SK-N-SH (cell line): ENCODE data around the gene P2RY11. TPM values are rescaled to one million over a fixed set of nuclear protein-coding genes. Genes with fewer than 3 reads are reported as not detected.

Experiments
- CTCF ChIA-PET: fragments of 300-600, 350-600 bp; formaldehyde crosslinking; extraction: SDS; loops from one replicate; lab custom pipeline; 2021; lab: Yijun Ruan, JAX
- POLR2A ChIA-PET: fragments of 350-600 bp; sonication (Branson Sonifier 250); formaldehyde crosslinking; extraction: SDS; loops from one replicate; lab custom pipeline; 2020; ENCODE audit warnings: antibody characterized with exemption, inconsistent platforms; lab: Yijun Ruan, JAX
- DNase-seq: peaks from one replicate; pipeline ENCODE4 v3.0.0; 2012
- H2AFZ ChIP-seq: fragments of 200-600 bp; sonication (generic); 2 replicates; pipeline ENCODE4 v1.8.1; 2016; ENCODE audit warnings: antibody characterized with exemption, mild to moderate bottlenecking, low read depth
- H3F3A ChIP-seq: fragments of 200-600 bp; sonication (generic); replicated peaks from 2 replicates; pipeline ENCODE3; 2016; ENCODE audit warnings: antibody characterized with exemption, mild to moderate bottlenecking; ENCODE audit not compliant: insufficient read depth
- H3K27ac ChIP-seq, 2 experiments: fragments of 200-500 bp in 1 of 2; fragments of 200-600 bp in 1 of 2; sonication (Bioruptor generic) in 1 of 2; sonication (generic), shearing (Covaris generic) in 1 of 2; 2 replicates each; pipeline versions ENCODE4 v1.5.1 to v1.6.1; 2014 to 2016; ENCODE audit warnings: low read depth in 2 of 2, inconsistent platforms in 1 of 2, low read length in 1 of 2, mild to moderate bottlenecking in 1 of 2, mixed read lengths in 1 of 2
- H3K27me3 ChIP-seq: fragments of 200-600 bp; sonication (generic), shearing (Covaris generic); 2 replicates; pipeline ENCODE4 v1.6.1; 2016; ENCODE audit warnings: mixed run types; ENCODE audit not compliant: insufficient read depth
- H3K36me3 ChIP-seq, 2 experiments: fragments of 200-500 bp in 1 of 2; fragments of 200-600 bp in 1 of 2; sonication (Bioruptor generic) in 1 of 2; sonication (generic) in 1 of 2; replicated peaks in 1 of 2; 2 replicates each; pipeline versions ENCODE3 to v1.5.1; 2014 to 2016; ENCODE audit warnings: low read length in 1 of 2, mild to moderate bottlenecking in 1 of 2; ENCODE audit not compliant: insufficient read depth in 2 of 2, control insufficient read depth in 1 of 2
- H3K4me1 ChIP-seq, 2 experiments: fragments of 200-500 bp in 1 of 2; fragments of 200-600 bp in 1 of 2; sonication (Bioruptor generic) in 1 of 2; sonication (generic), shearing (Covaris generic) in 1 of 2; 2 replicates each; pipeline versions ENCODE4 v1.5.1 to v1.6.1; 2014 to 2016; ENCODE audit warnings: low read depth in 1 of 2, low read length in 1 of 2, mixed run types in 1 of 2; ENCODE audit not compliant: insufficient read depth in 2 of 2, control insufficient read depth in 1 of 2
- H3K4me2 ChIP-seq: fragments of 200-600 bp; sonication (generic), shearing (Covaris generic); 2 replicates; pipeline ENCODE4 v1.6.1; 2017; ENCODE audit warnings: mixed run types
- H3K4me3 ChIP-seq, 2 experiments: fragments of 200-500 bp in 1 of 2; fragments of 200-600 bp in 1 of 2; sonication (Bioruptor generic) in 1 of 2; sonication (generic), shearing (Covaris generic) in 1 of 2; 2 replicates each; pipeline versions ENCODE4 v1.5.1 to v1.8.1; 2014 to 2016; ENCODE audit warnings: low read depth in 2 of 2, inconsistent platforms in 1 of 2, low read length in 1 of 2, mild to moderate bottlenecking in 1 of 2, mixed read lengths in 1 of 2, moderate library complexity in 1 of 2
- H3K79me2 ChIP-seq: fragments of 200-600 bp; sonication (generic); 2 replicates; pipeline ENCODE4 v1.8.1; 2017; ENCODE audit warnings: mild to moderate bottlenecking; ENCODE audit not compliant: insufficient read depth
- H3K9ac ChIP-seq: fragments of 200-600 bp; sonication (generic); 2 replicates; pipeline ENCODE4 v1.6.1; 2017; ENCODE audit warnings: mixed run types
- H3K9me2 ChIP-seq: fragments of 200-600 bp; sonication (generic); 2 replicates; pipeline ENCODE4 v1.6.1; 2017; ENCODE audit warnings: mixed run types
- H3K9me3 ChIP-seq: fragments of 200-600 bp; sonication (generic); 2 replicates; pipeline ENCODE4 v1.6.1; 2017; ENCODE audit warnings: mixed run types, mild to moderate bottlenecking, moderate library complexity
- H4K20me1 ChIP-seq: fragments of 200-600 bp; sonication (generic); 2 replicates; pipeline ENCODE4 v1.6.1; 2017; ENCODE audit warnings: mild to moderate bottlenecking, mixed run types; ENCODE audit not compliant: insufficient read depth
- CHD2 ChIP-seq: fragments of 150-350 bp; IDR thresholded peaks from 2 replicates; pipeline ENCODE4 v1.6.1; 2018; ENCODE audit warnings: low read length; ENCODE audit not compliant: partially characterized antibody
- CTCF ChIP-seq: fragments of 200-600 bp; sonication (generic); IDR thresholded peaks from 2 replicates; pipeline ENCODE4 v1.6.1; 2017; ENCODE audit warnings: antibody characterized with exemption, mild to moderate bottlenecking, moderate library complexity
- EZH2phosphoT487 ChIP-seq: fragments of 200-600 bp; sonication (generic); IDR thresholded peaks from 2 replicates; pipeline ENCODE4 v1.6.1; 2017; ENCODE audit warnings: low read depth, mixed run types, mild to moderate bottlenecking, antibody characterized with exemption, moderate library complexity, borderline replicate concordance
- FOXJ3 ChIP-seq: sonication (generic); formaldehyde crosslinking; IDR thresholded peaks from 2 replicates; pipeline ENCODE4 v1.5.1; 2020; ENCODE audit warnings: mild to moderate bottlenecking, missing genetic modification reagents
- FOXM1 ChIP-seq: IDR thresholded peaks from 2 replicates; pipeline ENCODE4 v1.4.0; 2012; ENCODE audit warnings: low read depth, mild to moderate bottlenecking
- GABPA ChIP-seq: IDR thresholded peaks from 2 replicates; pipeline ENCODE4 v1.4.0; 2012; ENCODE audit warnings: low read depth, mild to moderate bottlenecking
- IRF3 ChIP-seq: fragments of 150-350 bp; IDR thresholded peaks from 2 replicates; pipeline ENCODE4 v1.6.1; 2016; ENCODE audit warnings: mild to moderate bottlenecking, low read depth, low read length
- JUND ChIP-seq: IDR thresholded peaks from 2 replicates; pipeline ENCODE4 v1.4.0; 2012
- MAX ChIP-seq: IDR thresholded peaks from 2 replicates; pipeline ENCODE4 v1.4.0; 2012; ENCODE audit warnings: low read depth
- MEF2A ChIP-seq: IDR thresholded peaks from 2 replicates; pipeline ENCODE4 v1.4.0; 2012; ENCODE audit warnings: low read depth, borderline replicate concordance
- MXI1 ChIP-seq: IDR thresholded peaks from 2 replicates; pipeline ENCODE4 v1.6.1; 2012; ENCODE audit warnings: mild to moderate bottlenecking, low read depth, low read length, improper control_type of control experiment
- NFIC ChIP-seq: IDR thresholded peaks from 2 replicates; pipeline ENCODE4 v1.4.0; 2012; ENCODE audit warnings: borderline replicate concordance
- RCOR1 ChIP-seq: fragments of 150-350 bp; IDR thresholded peaks from 2 replicates; pipeline ENCODE4 v1.6.1; 2017; ENCODE audit warnings: antibody characterized with exemption, low read length
- REST ChIP-seq: IDR thresholded peaks from 2 replicates; pipeline ENCODE4 v1.6.1; 2012; ENCODE audit warnings: mild to moderate bottlenecking, low read depth, low read length, moderate library complexity
- RXRA ChIP-seq: IDR thresholded peaks from 2 replicates; pipeline ENCODE4 v1.4.0; 2012; ENCODE audit warnings: low read depth, mild to moderate bottlenecking, borderline replicate concordance
- SIN3A ChIP-seq: IDR thresholded peaks from 2 replicates; pipeline ENCODE4 v1.6.1; 2012; ENCODE audit warnings: low read depth, mild to moderate bottlenecking, low read length, moderate library complexity, borderline replicate concordance
- SMC3 ChIP-seq: IDR thresholded peaks from 2 replicates; pipeline ENCODE4 v1.6.1; 2012; ENCODE audit warnings: low read depth, low read length, improper control_type of control experiment
- TEAD4 ChIP-seq: IDR thresholded peaks from 2 replicates; pipeline ENCODE4 v1.4.0; 2012; ENCODE audit warnings: mild to moderate bottlenecking, borderline replicate concordance; ENCODE audit not compliant: insufficient read depth
- USF1 ChIP-seq: IDR thresholded peaks from 2 replicates; pipeline ENCODE4 v1.4.0; 2012; ENCODE audit warnings: low read depth, borderline replicate concordance
- USF2 ChIP-seq: fragments of 150-350 bp; IDR thresholded peaks from 2 replicates; pipeline ENCODE4 v1.6.1; 2017; ENCODE audit warnings: antibody characterized with exemption, low read length, low read depth, borderline replicate concordance
- ZBTB33 ChIP-seq: IDR thresholded peaks from 2 replicates; pipeline ENCODE4 v1.4.0; 2012; ENCODE audit warnings: low read depth, borderline replicate concordance
- WGBS: methylation state at CpG from one replicate; pipeline ENCODE4 v1.1.6; 2017; ENCODE audit warnings: low lambda C conversion rate; 5-methylcytosine and 5-hydroxymethylcytosine counted together
- polyA plus RNA-seq, 3 experiments: library from polyadenylated mRNA; depleted of rRNA; stranded (reverse); fragments of >200 nt; gene quantifications; 2 replicates each; pipeline ENCODE4 v1.2.3, GENCODE V29; 2012

P2RY11 gene
- polyA plus RNA-seq, 1 of the 3 experiments (the other 2 are of a cell fraction), result 6.8 TPM

GRCh38 chr19:10089801-10090375 is 21.6 kb upstream of the P2RY11 start (continued):
- TF ChIP-seq CTCF (no peak), RCOR1 (no peak), NFIC (no peak)

GRCh38 chr19:10091370-10091687 is 20.2 kb upstream of the P2RY11 start:
- POLR2A ChIA-PET, result no interaction called here
- CTCF ChIA-PET, result no interaction called here

More at GRCh38 chr19:10091370-10091687, 20.2 kb upstream of the P2RY11 start:
- H3K27ac ChIP-seq, result no peak overlapping the region
- H3K36me3 ChIP-seq, result peaks cover 0 to 5% of the 10 kb centered on the region in 2 experiments
- no peak for TF ChIP-seq MAX
- no peak for TF ChIP-seq USF1
- TF ChIP-seq FOXJ3 (CRISPR knock-in tag), result no peak
- TF ChIP-seq USF2, result no peak
- no peak for TF ChIP-seq CHD2
- no peak for TF ChIP-seq GABPA
- no peak for TF ChIP-seq JUND
- no peak for TF ChIP-seq IRF3
- TF ChIP-seq EZH2phosphoT487, result no peak
- no peak for TF ChIP-seq FOXM1
- no peak for TF ChIP-seq SIN3A
- no peak for TF ChIP-seq MXI1
- TF ChIP-seq RCOR1, result no peak
- no peak for TF ChIP-seq RXRA
- no peak for TF ChIP-seq ZBTB33
- TF ChIP-seq TEAD4, result no peak
- TF ChIP-seq SMC3, result no peak
- TF ChIP-seq REST, result no peak
- TF ChIP-seq MEF2A, result no peak
- H3K79me2 ChIP-seq, result no peaks in the 10 kb centered on the region; the same call in 1 of the 2 replicates
- H3K9ac ChIP-seq, result no peak overlapping the region
- no peaks in the 10 kb centered on the region for H3K9me2 ChIP-seq
- no peak overlapping the region for H3K4me2 ChIP-seq
- WGBS, result 96% methylated on average over 7 of the region's 17 CpGs
- no peak for DNase-seq
- no peak overlapping the region for H3K4me3 ChIP-seq
- H3F3A ChIP-seq, result peaks cover 5% of the 10 kb centered on the region
- H3K4me1 ChIP-seq, result peaks cover 0 to 9% of the 10 kb centered on the region in 2 experiments; a peak in 1 of 4 replicates
- H3K9me3 ChIP-seq, result no peaks in the 10 kb centered on the region
- H2AFZ ChIP-seq, result no peak overlapping the region
- H4K20me1 ChIP-seq, result no peaks in the 10 kb centered on the region
- H3K27me3 ChIP-seq, result no peaks in the 10 kb centered on the region
